Aorta (tissue), 5 donors: ENCODE measurements around the gene P2RX3. TPM values are rescaled to one million over a fixed set of nuclear protein-coding genes. Genes with fewer than 3 reads are reported as not detected.

Experiments used
- ATAC-seq: fragments of 200-7000 bp; cut with Tn5 transposase; one replicate; pipeline ENCODE4 v1.9.1; 2022; ENCODE audit warnings: moderate library complexity; ENCODE audit not compliant: low FRiP score
- DNase-seq, 2 donors: peaks; one replicate each; pipeline ENCODE4 v3.0.0-alpha.2; 2020
- H3K27ac ChIP-seq, 2 donors: one replicate each; pipeline ENCODE4 v1.5.1; 2013; ENCODE audit warnings: low read length in 2 of 2, mild to moderate bottlenecking in 2 of 2, moderate library complexity in 2 of 2, control low read depth in 1 of 2, inconsistent platforms in 1 of 2, low read depth in 1 of 2
- H3K27me3 ChIP-seq, 2 donors: one replicate each; pipeline ENCODE4 v1.6.1; 2013; ENCODE audit warnings: control low read depth in 1 of 2, low read length in 1 of 2, mild to moderate bottlenecking in 1 of 2, moderate library complexity in 1 of 2; ENCODE audit not compliant: insufficient read depth in 2 of 2, control insufficient read depth in 1 of 2
- H3K36me3 ChIP-seq, 2 donors: one replicate each; pipeline ENCODE4 v1.6.1; 2013; ENCODE audit warnings: control low read depth in 1 of 2, low read length in 1 of 2, mild to moderate bottlenecking in 1 of 2; ENCODE audit not compliant: insufficient read depth in 2 of 2, control insufficient read depth in 1 of 2
- H3K4me1 ChIP-seq, 2 donors: one replicate each; pipeline ENCODE4 v1.6.1; 2013; ENCODE audit warnings: low read length in 2 of 2, control low read depth in 1 of 2, mild to moderate bottlenecking in 1 of 2, moderate library complexity in 1 of 2; ENCODE audit not compliant: insufficient read depth in 2 of 2, control insufficient read depth in 1 of 2
- H3K4me3 ChIP-seq, 2 donors: one replicate each; pipeline ENCODE4 v1.5.1; 2013; ENCODE audit warnings: low read length in 2 of 2, control low read depth in 1 of 2, mild to moderate bottlenecking in 1 of 2
- H3K9me3 ChIP-seq: one replicate; pipeline ENCODE4 v1.6.1; 2013; ENCODE audit warnings: mild to moderate bottlenecking, low read length; ENCODE audit not compliant: control insufficient read depth
- WGBS, 2 donors: extraction: QIAGEN DNeasy Blood & Tissue Kit; methylation state at CpG; one replicate each; pipeline ENCODE4 v1.1.7; 2013; 5-methylcytosine and 5-hydroxymethylcytosine counted together
- intact Hi-C, 2 donors: fragments of 100-400 bp; cut with DNase I; formaldehyde crosslinking; loops; one replicate each; pipeline versions ENCODE4 v1.14.2 to v1.15.0; 2022
- polyA plus RNA-seq, 2 donors: library from polyadenylated mRNA; stranded (reverse); fragments of 200-250 nt; gene quantifications; one replicate each; pipeline ENCODE4 v1.2.3, GENCODE V29; 2013
- total RNA-seq, 2 donors: library from RNA; stranded (reverse); fragmentation: NEBNext Ultra II Directional; extraction: Animal tissue kit (Norgen Biotek cat#: 25700); gene quantifications; one replicate each; pipeline ENCODE4 v1.2.1, GENCODE V29; 2021
- donor health status: healthy with polysubstance abuse.
- donor health status: Bipolar disorder and iron deficiency.
- donor health status: DM: no; HTN: no; CAD: no.
- donor health status: DM: no; HTN: no; CAD: no.
- donor health status: DM: yes; HTN: yes; CAD: no.

Gene P2RX3
- total and polyA plus RNA-seq, 4 donors = not detected

DNA sequence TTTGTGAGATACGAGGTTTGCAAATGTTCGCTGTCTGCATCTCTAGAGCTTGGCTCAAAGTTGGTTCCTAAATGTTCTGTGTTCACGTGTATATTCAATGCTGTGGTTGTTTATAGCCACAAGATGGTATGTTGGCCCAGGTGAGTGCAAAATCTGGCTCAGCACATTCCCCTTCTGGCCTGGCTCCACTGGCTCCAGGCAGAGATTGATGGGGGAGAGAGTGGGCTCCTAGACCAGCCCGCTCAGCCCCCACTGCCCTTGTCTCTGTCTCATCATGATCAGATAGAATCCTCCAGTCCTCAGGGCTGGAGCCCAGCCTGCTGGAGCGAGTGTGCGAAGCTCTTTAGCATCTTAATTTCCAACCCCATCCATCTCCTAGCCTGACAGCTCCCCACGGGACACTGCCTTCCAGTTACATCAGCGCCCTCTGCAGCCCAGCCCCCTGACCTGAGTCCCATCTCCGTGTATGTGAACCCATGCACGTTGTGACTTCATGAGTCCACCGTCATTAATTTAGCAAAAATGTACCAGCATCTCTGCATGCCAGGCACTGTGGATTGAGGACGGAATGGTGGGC is 2.0 kb downstream of the P2RX3 start:
- DNase-seq (peak in 1 of 2 donors; percentile 73), ATAC-seq (no peak)

DNA sequence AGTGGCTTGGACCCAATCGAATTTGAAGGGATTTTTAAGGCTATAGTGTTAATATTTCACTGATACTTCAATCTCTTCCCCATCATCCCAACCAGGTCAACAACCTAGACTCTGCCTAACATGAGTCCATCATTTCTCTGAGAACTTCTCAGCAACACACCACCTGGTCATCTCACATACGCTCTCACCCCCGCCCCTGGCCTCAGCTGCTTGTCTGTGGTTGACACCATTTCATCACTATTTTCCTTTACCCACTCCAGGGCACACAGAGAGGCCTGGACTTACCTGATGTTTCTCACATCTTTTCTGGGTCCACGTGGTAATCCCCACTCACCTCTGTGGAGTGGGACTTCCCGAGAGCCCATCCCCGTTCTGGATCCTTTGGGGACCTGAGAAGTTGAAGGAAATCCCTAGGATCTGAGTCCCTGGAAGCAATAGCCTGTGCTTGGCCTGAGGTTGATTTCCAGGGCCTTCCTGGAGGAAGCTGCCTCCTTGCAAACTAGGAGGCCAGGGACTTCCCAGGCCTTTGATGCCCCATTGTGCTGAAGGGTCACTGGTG is 3.2 kb downstream of the P2RX3 start:
- Histone ChIP-seq H3K4me3 (no peak overlapping the region), H3K36me3 (no peaks in the 10 kb centered on the region), H3K4me1 (no peaks in the 10 kb centered on the region), H3K27ac (no peak overlapping the region), H3K27me3 (no peaks in the 10 kb centered on the region), H3K9me3 (no peaks in the 10 kb centered on the region)
- 79 to 80% methylated on average over 6 of the region's 6 CpGs for WGBS, 2 donors
- ATAC-seq (no peak), DNase-seq (peak in 1 of 2 donors; percentile 14)
- intact Hi-C loops = loop anchor here (5.0 to 10.0 kb wide), 2 partner anchors 186 to 497 kb away; no protein-coding TSS in a partner anchor

More for the DNA sequence above, 2.0 kb downstream of the P2RX3 start:
- Histone ChIP-seq H3K27ac (no peak overlapping the region), H3K9me3 (no peaks in the 10 kb centered on the region), H3K27me3 (no peaks in the 10 kb centered on the region), H3K36me3 (no peaks in the 10 kb centered on the region), H3K4me3 (no peak overlapping the region), H3K4me1 (peaks cover 0 to 2% of the 10 kb centered on the region in 2 donors)
- WGBS, 2 donors = 30 to 32% methylated on average over 12 of the region's 12 CpGs
- intact Hi-C loops = loop anchor here (5.0 to 10.0 kb wide), 2 partner anchors 187 to 495 kb away; no protein-coding TSS in a partner anchor

- Histone ChIP-seq H3K9me3 (no peaks in the 10 kb centered on the region), H3K4me1 (no peaks in the 10 kb centered on the region), H3K36me3 (no peaks in the 10 kb centered on the region), H3K27ac (no peak overlapping the region), H3K4me3 (no peak overlapping the region), H3K27me3 (no peaks in the 10 kb centered on the region)
- DNase-seq (peak in 1 of 2 donors; percentile 38), ATAC-seq (no peak)
- 63 to 66% methylated on average over 11 of the region's 11 CpGs for WGBS, 2 donors
- intact Hi-C loops = loop anchor here (5.0 to 10.0 kb wide), 2 partner anchors 185 to 498 kb away; no protein-coding TSS in a partner anchor
These were observed 4.5 kb downstream of the P2RX3 start for GRCh38 chr11:57342702-57343101.

DNA sequence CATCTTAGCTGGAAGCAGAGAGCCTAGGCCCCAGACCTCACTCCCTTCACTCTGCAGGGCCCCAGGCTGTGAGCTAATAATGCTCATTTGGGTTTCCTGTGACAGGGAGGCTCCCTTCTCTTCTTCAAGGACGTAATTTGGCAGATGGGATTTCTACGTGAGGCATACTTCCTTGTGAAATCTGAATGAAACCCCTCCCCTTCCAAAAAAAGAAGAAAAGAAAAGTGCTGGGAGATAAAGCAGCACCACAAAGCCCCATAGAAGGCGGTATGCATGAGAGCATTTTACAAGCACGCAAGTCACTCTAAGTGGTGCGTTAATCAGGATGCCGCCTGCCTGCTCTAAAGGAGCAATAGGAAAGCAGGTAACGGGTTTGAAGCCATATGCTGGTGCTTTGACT is 5.7 kb downstream of the P2RX3 start:
- Histone ChIP-seq H3K9me3 (no peaks in the 10 kb centered on the region), H3K27ac (no peak overlapping the region), H3K36me3 (no peaks in the 10 kb centered on the region), H3K27me3 (no peaks in the 10 kb centered on the region), H3K4me3 (no peak overlapping the region), H3K4me1 (no peaks in the 10 kb centered on the region)
- ATAC-seq = no peak
- 80 to 83% methylated on average over 7 of the region's 7 CpGs for WGBS, 2 donors
- DNase-seq = peak in 1 of 2 donors; percentile 9
- intact Hi-C loops = loop anchor here (5.0 to 10.0 kb wide), 2 partner anchors 183 to 499 kb away; no protein-coding TSS in a partner anchor

- DNase-seq (peak in 1 of 2 donors; percentile 37), ATAC-seq (no peak)
- no peaks in the 10 kb centered on the region for H3K27me3 ChIP-seq
- intact Hi-C loops = loop anchor here (5.0 to 10.0 kb wide), 3 partner anchors 137 to 500 kb away; no protein-coding TSS in a partner anchor
- WGBS, 2 donors = 92 to 94% methylated on average over 10 of the region's 10 CpGs
- no peaks in the 10 kb centered on the region for H3K9me3 ChIP-seq
- H3K27ac ChIP-seq = no peak overlapping the region
- no peak overlapping the region for H3K4me3 ChIP-seq
- H3K36me3 ChIP-seq = no peaks in the 10 kb centered on the region
- H3K4me1 ChIP-seq = no peaks in the 10 kb centered on the region
These were observed 6.7 kb downstream of the P2RX3 start for GRCh38 chr11:57344826-57345225.

DNA sequence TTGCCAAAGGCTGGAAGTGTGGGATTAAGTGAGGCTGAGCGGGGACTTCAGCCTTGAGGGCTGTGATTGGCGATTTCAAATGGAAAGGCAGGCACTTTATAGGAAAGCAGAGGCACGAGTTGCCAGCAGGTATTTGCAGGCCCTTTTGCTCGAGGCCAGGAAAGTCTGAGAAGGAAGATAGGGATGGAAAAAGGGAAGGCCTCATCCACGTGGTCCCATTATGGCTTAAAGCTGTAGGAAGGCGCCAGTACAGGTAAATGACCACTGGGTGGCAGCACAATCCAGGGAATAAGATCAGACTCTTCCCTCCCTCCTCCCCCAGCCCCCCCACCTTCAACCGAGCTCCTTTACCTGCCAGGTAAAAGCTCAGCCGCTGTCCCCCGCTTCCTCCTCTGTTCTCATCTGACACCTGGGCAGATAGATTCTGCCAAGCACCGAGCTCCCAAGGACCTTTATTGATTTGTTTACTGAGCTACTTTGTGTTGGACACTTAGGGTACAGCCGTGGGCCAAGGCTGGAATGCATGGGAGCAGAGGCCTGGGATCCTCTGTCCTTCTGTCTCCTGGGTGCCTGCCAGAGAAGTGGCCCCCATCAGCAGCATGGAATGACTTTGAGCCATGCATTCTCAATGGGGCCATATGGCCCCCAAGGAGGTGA is 7.5 kb downstream of the P2RX3 start:
- Histone ChIP-seq H3K4me1 (no peaks in the 10 kb centered on the region), H3K27me3 (no peaks in the 10 kb centered on the region), H3K9me3 (no peaks in the 10 kb centered on the region), H3K4me3 (no peak overlapping the region), H3K27ac (no peak overlapping the region), H3K36me3 (no peaks in the 10 kb centered on the region)
- intact Hi-C loops = loop anchor here in 1 of 2 donors (5.0 to 10.0 kb wide), 3 partner anchors 137 to 501 kb away; no protein-coding TSS in a partner anchor
- peak; percentile 69 to 81 for DNase-seq
- 19 to 21% methylated on average over 11 of the region's 11 CpGs for WGBS, 2 donors
- ATAC-seq = peak; percentile 74

- WGBS, 2 donors = 87 to 89% methylated on average over 9 of the region's 9 CpGs
- intact Hi-C loops = loop anchor here in 1 of 2 donors (5.0 to 10.0 kb wide), 3 partner anchors 135 to 503 kb away; no protein-coding TSS in a partner anchor
- no peaks in the 10 kb centered on the region for H3K36me3 ChIP-seq
- DNase-seq = peak in 1 of 2 donors; percentile 49
- ATAC-seq = no peak
- no peak overlapping the region for H3K27ac ChIP-seq
- H3K4me3 ChIP-seq = no peak overlapping the region
- no peaks in the 10 kb centered on the region for H3K27me3 ChIP-seq
- H3K9me3 ChIP-seq = no peaks in the 10 kb centered on the region
- H3K4me1 ChIP-seq = no peaks in the 10 kb centered on the region
These were observed 9.2 kb downstream of the P2RX3 start for GRCh38 chr11:57347336-57347735.

DNA sequence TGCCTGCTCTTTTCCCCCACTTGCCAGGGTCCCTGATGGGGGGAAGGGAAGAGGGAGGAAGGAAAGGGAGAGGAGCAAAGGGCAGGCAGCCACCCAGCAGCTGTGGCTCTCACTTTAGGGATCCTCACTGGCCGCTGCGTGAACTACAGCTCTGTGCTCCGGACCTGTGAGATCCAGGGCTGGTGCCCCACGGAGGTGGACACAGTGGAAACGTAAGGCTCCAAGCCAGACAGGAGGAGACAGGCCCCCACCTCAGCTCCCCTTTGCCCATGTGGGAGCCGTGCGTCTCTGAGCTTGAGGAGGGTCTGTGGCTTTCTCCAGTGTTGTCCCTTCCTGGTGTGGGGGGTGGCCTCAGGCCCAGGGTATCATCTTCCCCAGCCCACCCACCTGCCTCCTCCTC is 9.9 kb downstream of the P2RX3 start:
- intact Hi-C loops = loop anchor here in 1 of 2 donors (5.0 to 10.0 kb wide), 3 partner anchors 134 to 503 kb away; no protein-coding TSS in a partner anchor
- WGBS, 2 donors = 75 to 78% methylated on average over 7 of the region's 7 CpGs
- ATAC-seq (no peak), DNase-seq (peak in 1 of 2 donors; percentile 57)
- no peak overlapping the region for H3K27ac ChIP-seq
- no peaks in the 10 kb centered on the region for H3K36me3 ChIP-seq
- H3K27me3 ChIP-seq = no peaks in the 10 kb centered on the region
- no peak overlapping the region for H3K4me3 ChIP-seq
- no peaks in the 10 kb centered on the region for H3K4me1 ChIP-seq
- H3K9me3 ChIP-seq = no peaks in the 10 kb centered on the region
